ENCODE measurements around the gene CNFN.

Gene CNFN

GRCh38 chr19:42356686-42357085, 33.4 kb downstream of the CNFN start:
- Histone ChIP-seq H3K27ac (ENCODE audit: low read length) (no peak overlapping the region), H3K27me3 (ENCODE audit: control insufficient read depth, insufficient read depth, low read length) (no peaks in the 10 kb centered on the region), H3K9ac (ENCODE audit: low read length) (no peak overlapping the region), H3K4me3 (ENCODE audit: low read length) (no peak overlapping the region), H3K9me3 (ENCODE audit: control insufficient read depth, low read depth, low read length) (no peaks in the 10 kb centered on the region), H3K4me1 (ENCODE audit: control insufficient read depth, low read depth, low read length) (no peaks in the 10 kb centered on the region), H3K36me3 (ENCODE audit: control insufficient read depth, low read depth, low read length) (peaks cover 11% of the 10 kb centered on the region)

DNA sequence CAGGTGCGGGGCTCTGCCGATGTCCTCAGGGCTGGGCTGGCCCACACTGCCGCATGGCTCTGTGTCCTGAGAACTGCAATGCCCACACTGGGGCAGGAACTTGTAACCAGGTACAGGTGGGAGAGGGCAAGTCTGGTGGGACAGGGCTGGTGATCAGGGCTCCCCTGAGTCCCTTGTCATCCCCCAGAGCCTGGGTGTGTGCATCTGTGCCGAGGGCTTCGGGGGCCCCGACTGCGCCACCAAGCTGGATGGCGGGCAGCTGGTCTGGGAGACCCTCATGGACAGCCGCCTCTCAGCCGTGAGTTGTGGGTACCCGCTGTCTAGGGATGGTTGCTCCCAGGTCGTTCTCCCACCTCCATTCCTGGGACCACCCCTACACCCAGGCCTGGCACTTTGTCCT, 34.2 kb downstream of the CNFN start:
- H3K36me3 ChIP-seq (ENCODE audit: control insufficient read depth, low read depth, low read length) = peaks cover 11% of the 10 kb centered on the region
- no peak overlapping the region for H3K9ac ChIP-seq (ENCODE audit: low read length)
- no peaks in the 10 kb centered on the region for H3K27me3 ChIP-seq (ENCODE audit: control insufficient read depth, insufficient read depth, low read length)
- H3K4me1 ChIP-seq (ENCODE audit: control insufficient read depth, low read depth, low read length) = no peaks in the 10 kb centered on the region
- no peak overlapping the region for H3K4me3 ChIP-seq (ENCODE audit: low read length)
- H3K27ac ChIP-seq (ENCODE audit: low read length) = no peak overlapping the region
- no peaks in the 10 kb centered on the region for H3K9me3 ChIP-seq (ENCODE audit: control insufficient read depth, low read depth, low read length)

GRCh38 chr19:42353341-42354015, 36.6 kb downstream of the CNFN start:
- Histone ChIP-seq H3K4me1 (ENCODE audit: control insufficient read depth, low read depth, low read length) (no peaks in the 10 kb centered on the region), H3K4me3 (ENCODE audit: low read length) (no peak overlapping the region), H3K27ac (ENCODE audit: low read length) (no peak overlapping the region), H3K9me3 (ENCODE audit: control insufficient read depth, low read depth, low read length) (no peaks in the 10 kb centered on the region), H3K9ac (ENCODE audit: low read length) (no peak overlapping the region), H3K36me3 (ENCODE audit: control insufficient read depth, low read depth, low read length) (peaks cover 11% of the 10 kb centered on the region), H3K27me3 (ENCODE audit: control insufficient read depth, insufficient read depth, low read length) (no peaks in the 10 kb centered on the region)

- Histone ChIP-seq H3K27ac (ENCODE audit: low read length) (no peak overlapping the region), H3K9me3 (ENCODE audit: control insufficient read depth, low read depth, low read length) (no peaks in the 10 kb centered on the region), H3K27me3 (ENCODE audit: control insufficient read depth, insufficient read depth, low read length) (no peaks in the 10 kb centered on the region), H3K36me3 (ENCODE audit: control insufficient read depth, low read depth, low read length) (peaks cover 11% of the 10 kb centered on the region), H3K4me1 (ENCODE audit: control insufficient read depth, low read depth, low read length) (no peaks in the 10 kb centered on the region), H3K4me3 (ENCODE audit: low read length) (no peak overlapping the region), H3K9ac (ENCODE audit: low read length) (no peak overlapping the region)
These were observed 37.5 kb downstream of the CNFN start for GRCh38 chr19:42352301-42353259.

DNA sequence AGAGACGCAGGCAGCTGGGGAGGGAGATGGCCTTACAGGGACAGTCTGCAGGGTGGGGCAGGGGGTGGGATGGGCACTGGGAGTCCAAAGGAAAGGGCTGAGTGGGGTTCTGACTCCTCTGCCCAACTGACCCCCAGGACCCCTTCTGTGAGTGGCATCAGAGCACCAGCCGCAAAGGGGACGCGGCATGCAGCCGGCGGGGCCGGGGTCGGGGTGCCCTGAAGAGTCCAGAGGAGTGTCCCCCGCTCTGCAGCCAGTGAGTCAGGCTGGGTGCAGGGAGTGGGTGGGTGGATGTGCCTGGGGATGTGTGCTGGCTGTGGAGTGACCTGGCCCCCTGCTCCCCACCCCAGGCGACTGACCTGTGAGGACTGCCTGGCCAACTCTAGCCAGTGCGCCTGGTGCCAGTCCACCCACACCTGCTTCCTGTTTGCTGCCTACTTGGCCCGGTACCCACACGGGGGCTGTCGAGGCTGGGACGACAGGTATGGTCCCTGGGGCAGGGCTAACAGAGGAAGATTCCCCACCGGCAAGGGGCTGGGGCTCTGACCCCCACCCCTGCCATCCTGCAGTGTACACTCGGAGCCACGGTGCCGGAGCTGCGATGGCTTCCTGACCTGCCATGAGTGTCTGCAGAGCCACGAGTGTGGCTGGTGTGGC, 38.9 kb downstream of the CNFN start:
- H3K4me3 ChIP-seq (ENCODE audit: low read length) = no peak overlapping the region
- H3K9me3 ChIP-seq (ENCODE audit: control insufficient read depth, low read depth, low read length) = no peaks in the 10 kb centered on the region
- H3K9ac ChIP-seq (ENCODE audit: low read length) = no peak overlapping the region
- no peaks in the 10 kb centered on the region for H3K4me1 ChIP-seq (ENCODE audit: control insufficient read depth, low read depth, low read length)
- H3K36me3 ChIP-seq (ENCODE audit: control insufficient read depth, low read depth, low read length) = peaks cover 6% of the 10 kb centered on the region
- H3K27me3 ChIP-seq (ENCODE audit: control insufficient read depth, insufficient read depth, low read length) = no peaks in the 10 kb centered on the region
- H3K27ac ChIP-seq (ENCODE audit: low read length) = no peak overlapping the region

DNA sequence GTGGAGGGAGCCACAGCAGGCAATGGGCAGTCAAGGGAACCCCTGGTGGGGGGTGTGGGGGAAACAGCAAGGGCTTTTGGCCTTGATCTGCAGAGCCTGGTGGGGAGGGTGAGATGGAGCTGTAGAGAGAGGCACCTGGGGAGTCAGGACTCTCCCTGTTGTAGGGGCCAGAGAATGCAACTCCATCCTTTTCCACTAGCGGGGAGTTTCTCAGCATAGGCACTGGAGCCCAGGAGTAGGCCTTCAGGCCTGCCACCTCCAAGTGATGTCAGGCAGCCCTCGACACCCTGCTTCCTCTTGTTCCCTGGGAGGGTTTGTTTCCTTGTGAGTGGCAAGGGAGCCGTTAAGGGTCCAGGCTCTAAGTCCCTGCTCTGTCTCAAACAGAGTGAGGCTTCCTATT, 39.7 kb downstream of the CNFN start:
- Histone ChIP-seq H3K27me3 (ENCODE audit: control insufficient read depth, insufficient read depth, low read length) (no peaks in the 10 kb centered on the region), H3K4me3 (ENCODE audit: low read length) (no peak overlapping the region), H3K4me1 (ENCODE audit: control insufficient read depth, low read depth, low read length) (no peaks in the 10 kb centered on the region), H3K36me3 (ENCODE audit: control insufficient read depth, low read depth, low read length) (peaks cover 3% of the 10 kb centered on the region), H3K27ac (ENCODE audit: low read length) (no peak overlapping the region), H3K9me3 (ENCODE audit: control insufficient read depth, low read depth, low read length) (no peaks in the 10 kb centered on the region), H3K9ac (ENCODE audit: low read length) (no peak overlapping the region)

GRCh38 chr19:42349378-42350107, 40.6 kb downstream of the CNFN start:
- H3K9ac ChIP-seq (ENCODE audit: low read length) = no peak overlapping the region
- no peak overlapping the region for H3K4me3 ChIP-seq (ENCODE audit: low read length)
- no peaks in the 10 kb centered on the region for H3K9me3 ChIP-seq (ENCODE audit: control insufficient read depth, low read depth, low read length)
- H3K27ac ChIP-seq (ENCODE audit: low read length) = no peak overlapping the region
- no peaks in the 10 kb centered on the region for H3K4me1 ChIP-seq (ENCODE audit: control insufficient read depth, low read depth, low read length)
- no peaks in the 10 kb centered on the region for H3K27me3 ChIP-seq (ENCODE audit: control insufficient read depth, insufficient read depth, low read length)
- peaks cover 3% of the 10 kb centered on the region for H3K36me3 ChIP-seq (ENCODE audit: control insufficient read depth, low read depth, low read length)

- Histone ChIP-seq H3K9me3 (ENCODE audit: control insufficient read depth, low read depth, low read length) (no peaks in the 10 kb centered on the region), H3K9ac (ENCODE audit: low read length) (no peak overlapping the region), H3K4me1 (ENCODE audit: control insufficient read depth, low read depth, low read length) (no peaks in the 10 kb centered on the region), H3K27me3 (ENCODE audit: control insufficient read depth, insufficient read depth, low read length) (no peaks in the 10 kb centered on the region), H3K27ac (ENCODE audit: low read length) (no peak overlapping the region), H3K4me3 (ENCODE audit: low read length) (no peak overlapping the region), H3K36me3 (ENCODE audit: control insufficient read depth, low read depth, low read length) (peaks cover 3% of the 10 kb centered on the region)
These were observed 41.9 kb downstream of the CNFN start for GRCh38 chr19:42348211-42348610.

DNA sequence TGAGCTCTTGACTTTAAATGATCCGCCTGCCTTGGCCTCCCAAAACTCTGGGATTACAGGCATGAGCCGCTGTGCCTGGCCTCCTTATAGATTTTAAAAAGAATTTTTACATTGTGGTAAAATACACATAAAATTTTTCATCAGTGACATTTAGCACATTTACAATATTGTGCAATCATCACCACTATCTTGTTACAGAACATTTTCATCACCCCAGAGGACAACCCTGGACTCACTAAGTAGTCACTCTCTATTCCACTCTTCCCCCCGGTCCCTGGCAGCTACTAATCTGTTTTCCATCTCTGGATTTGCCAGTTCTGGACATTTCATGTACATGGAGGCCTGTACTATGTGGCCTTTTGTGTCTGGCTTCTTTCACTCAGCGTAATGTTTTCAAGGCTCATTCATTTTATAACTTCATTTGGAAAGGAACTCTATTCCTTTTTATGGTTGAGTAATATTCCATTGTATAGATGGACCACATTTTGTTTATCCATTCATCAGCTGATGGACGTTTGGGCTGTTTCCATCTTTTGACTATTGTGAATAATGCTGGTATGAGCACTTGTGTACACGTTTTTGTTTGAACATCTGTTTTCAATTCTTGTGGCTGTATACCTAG, 44.8 kb downstream of the CNFN start:
- Histone ChIP-seq H3K4me1 (ENCODE audit: control insufficient read depth, low read depth, low read length) (no peaks in the 10 kb centered on the region), H3K27ac (ENCODE audit: low read length) (no peak overlapping the region), H3K9ac (ENCODE audit: low read length) (no peak overlapping the region), H3K4me3 (ENCODE audit: low read length) (no peak overlapping the region), H3K36me3 (ENCODE audit: control insufficient read depth, low read depth, low read length) (no peaks in the 10 kb centered on the region), H3K27me3 (ENCODE audit: control insufficient read depth, insufficient read depth, low read length) (no peaks in the 10 kb centered on the region), H3K9me3 (ENCODE audit: control insufficient read depth, low read depth, low read length) (no peaks in the 10 kb centered on the region)

- H3K36me3 ChIP-seq (ENCODE audit: control insufficient read depth, low read depth, low read length) = no peaks in the 10 kb centered on the region
- no peak overlapping the region for H3K9ac ChIP-seq (ENCODE audit: low read length)
- H3K4me3 ChIP-seq (ENCODE audit: low read length) = no peak overlapping the region
- H3K9me3 ChIP-seq (ENCODE audit: control insufficient read depth, low read depth, low read length) = no peaks in the 10 kb centered on the region
- H3K27ac ChIP-seq (ENCODE audit: low read length) = no peak overlapping the region
- H3K4me1 ChIP-seq (ENCODE audit: control insufficient read depth, low read depth, low read length) = no peaks in the 10 kb centered on the region
- no peaks in the 10 kb centered on the region for H3K27me3 ChIP-seq (ENCODE audit: control insufficient read depth, insufficient read depth, low read length)
These were observed 45.7 kb downstream of the CNFN start for GRCh38 chr19:42344336-42344893.
